Measurements from ENCODE around the gene GPI.
"Not testable (repeated sequence)": the region's sequence is repeated elsewhere in the genome, so short reads cannot be mapped to it uniquely, and the experiment has no call there.

The GPI gene

DNA sequence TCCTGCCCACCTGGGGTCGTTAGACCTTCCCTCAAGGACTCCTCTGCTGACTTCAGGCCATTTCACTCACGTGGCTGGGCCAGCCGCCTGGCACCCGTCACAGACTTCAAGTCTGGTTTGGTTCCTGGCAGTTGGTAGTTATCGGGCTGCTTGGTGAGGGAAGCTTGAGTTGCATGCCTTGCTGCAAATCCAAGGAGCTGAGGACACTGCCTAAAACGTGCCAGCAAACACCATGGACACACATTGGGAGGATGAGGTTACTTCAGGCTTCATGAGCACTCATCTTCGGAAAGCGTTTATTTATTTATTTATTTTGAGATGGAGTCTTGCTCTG is 2.6 kb downstream of the GPI start:
- DNase-seq (ENCODE audit: low read depth, low spot score): no peak

DNA sequence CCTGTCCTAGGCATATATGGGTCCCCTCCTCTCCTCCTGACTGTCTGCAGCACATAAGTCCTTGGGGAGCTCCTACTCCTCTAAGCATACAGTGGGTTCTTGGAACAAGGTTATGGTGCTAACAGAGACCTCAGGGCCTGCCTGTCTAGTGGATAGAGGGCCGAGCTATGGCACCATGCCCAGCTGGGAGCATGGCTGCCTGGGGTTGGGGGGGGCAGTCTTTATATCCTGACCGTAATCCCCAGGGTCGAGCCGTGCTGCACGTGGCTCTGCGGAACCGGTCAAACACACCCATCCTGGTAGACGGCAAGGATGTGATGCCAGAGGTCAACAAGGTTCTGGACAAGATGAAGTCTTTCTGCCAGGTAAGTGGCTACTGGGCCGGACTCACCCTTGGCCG is 3.3 kb downstream of the GPI start:
- DNase-seq (ENCODE audit: low read depth, low spot score): no peak

DNA sequence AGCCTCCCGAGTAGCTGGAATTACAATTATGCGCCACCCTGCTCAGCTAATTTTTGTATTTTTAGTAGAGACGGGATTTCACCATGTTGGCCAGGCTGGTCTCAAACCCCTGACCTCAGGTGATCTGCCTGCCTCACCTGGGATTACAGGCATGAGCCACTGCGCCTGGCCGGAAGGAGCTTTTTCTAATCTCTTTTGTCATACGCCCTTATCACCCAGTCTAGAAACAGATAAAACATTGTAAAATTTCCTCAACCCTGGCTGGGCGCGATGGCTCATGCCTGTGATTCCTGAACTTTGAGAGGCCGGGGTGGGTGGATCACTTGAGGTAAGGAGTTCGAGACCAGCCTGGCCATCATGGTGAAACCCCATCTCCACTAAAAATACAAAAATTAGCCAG is 4.2 kb downstream of the GPI start:
- DNase-seq (ENCODE audit: low read depth, low spot score): not testable (repeated sequence)

DNA sequence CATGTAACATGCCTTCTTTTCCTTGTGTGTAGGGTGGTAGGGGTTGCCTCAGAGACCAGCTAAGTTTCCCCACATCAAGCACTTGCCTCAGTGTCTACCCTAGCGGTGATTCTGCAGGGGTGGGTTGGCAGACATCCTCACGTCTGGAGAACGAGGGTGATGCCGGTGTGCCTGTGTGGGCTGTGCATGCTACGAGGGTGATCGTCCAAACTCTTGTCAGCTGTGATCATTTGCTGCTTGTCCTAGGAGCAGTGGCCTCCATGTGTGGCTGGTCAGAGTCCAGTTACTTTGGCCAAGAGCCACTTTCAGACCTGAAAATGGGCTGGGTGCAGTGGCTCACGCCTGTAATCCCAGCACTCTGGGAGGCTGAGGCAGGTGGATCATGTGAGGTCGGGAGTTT is 5.1 kb downstream of the GPI start:
- DNase-seq (ENCODE audit: low read depth, low spot score): no peak

DNA sequence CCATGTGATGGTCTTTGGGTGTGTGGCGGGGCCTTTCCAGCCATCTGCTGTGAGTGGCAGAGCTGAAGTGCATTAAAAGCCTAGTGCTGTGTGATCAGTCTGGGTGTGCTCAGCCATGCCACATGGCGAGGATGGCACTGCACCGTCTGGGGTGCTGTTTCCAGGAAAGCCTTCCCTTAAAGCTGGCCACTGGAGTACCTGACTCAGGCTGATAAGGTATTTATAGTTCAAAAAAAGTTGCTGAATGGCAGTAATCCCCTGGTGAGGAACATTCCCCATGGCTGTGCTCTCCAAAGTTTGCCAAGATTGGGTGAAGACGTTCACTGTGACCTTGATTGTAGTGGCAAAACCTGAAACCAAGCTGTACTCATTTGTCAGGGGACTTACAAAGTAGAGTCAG is 6.0 kb downstream of the GPI start:
- no peak for DNase-seq (ENCODE audit: low read depth, low spot score)

DNA sequence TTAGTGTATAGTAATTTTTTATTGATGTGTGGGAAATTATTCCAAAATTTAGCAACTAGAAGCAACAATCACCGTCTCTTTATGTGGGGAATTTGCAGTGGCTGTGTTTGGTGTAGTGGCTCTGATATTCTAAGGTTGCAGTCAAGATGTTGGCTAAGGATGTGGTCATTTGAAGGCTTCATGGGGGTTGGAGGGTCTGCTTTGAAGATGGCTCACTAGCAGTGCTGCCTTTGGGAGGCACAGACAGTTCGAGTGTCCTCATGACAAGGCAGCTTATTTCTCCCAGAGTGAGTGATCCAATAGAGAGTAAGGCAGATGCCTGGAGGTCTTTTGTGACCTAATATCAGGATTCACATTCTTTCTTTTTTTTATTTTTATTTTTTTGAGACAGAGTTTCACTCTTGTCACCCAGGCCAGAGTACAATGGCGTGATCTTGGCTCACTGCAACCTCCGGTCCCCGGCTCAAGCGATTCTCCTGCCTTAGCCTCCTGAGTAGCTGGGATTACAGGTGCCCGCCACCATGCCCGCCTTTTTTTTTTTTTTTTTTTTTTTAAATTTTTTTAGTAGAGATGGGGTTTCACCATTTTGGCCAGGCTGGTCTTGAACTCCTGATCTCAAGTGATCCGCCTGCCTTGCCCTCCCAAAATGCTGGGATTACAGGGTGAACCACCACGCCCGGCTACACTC is 8.7 kb downstream of the GPI start:
- no peak for DNase-seq (ENCODE audit: low read depth, low spot score)

DNA sequence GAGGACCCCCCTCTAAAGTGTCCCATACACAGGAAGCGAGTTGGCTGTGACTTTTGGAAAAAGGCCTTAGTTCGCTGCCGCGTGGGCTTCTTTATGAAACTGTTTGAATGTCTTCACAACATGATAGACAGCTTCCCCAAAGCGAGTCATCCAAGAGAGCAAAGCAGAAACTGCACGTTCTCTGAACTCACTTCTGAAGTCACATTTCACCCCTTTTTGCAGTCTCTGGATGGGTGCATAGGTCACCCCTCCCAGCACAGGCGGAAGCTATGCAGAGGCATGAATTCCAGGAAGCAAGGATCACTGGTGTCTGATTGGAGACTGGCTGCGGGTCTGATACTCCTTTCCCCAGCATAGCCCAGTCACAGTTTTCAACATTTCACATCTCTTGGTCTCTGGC is 10.6 kb downstream of the GPI start:
- no peak for DNase-seq (ENCODE audit: low read depth, low spot score)

DNA sequence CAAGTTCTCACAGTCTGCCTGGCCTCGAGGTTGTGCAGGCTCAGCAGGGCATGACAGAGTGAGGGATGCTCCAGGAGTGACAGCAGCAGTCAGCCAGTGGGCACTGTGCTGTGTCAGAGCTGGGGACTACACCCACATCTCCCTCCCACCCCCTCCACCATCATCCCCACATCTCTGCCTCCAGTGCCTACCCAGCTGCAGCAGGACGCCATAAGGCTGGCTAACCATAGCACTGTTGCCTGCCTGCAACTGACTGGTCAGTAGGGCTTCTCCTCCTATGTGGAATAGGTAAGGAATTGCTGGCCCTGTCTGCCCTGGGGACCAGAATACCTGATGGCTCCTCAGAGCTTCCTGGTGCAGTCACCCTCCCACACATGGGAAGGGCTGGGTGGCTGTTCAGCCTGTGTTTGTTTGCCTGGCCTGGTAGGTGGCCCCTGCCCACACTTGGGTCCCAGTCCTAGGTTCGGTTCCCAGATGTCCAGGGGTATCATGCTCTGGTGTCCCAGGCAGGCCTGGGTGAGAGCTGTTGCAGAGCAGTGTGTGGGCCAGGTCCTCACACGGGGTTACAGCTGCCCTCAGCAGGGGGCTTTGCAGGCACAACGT is 15.7 kb downstream of the GPI start:
- DNase-seq (ENCODE audit: low read depth, low spot score): no peak

DNA sequence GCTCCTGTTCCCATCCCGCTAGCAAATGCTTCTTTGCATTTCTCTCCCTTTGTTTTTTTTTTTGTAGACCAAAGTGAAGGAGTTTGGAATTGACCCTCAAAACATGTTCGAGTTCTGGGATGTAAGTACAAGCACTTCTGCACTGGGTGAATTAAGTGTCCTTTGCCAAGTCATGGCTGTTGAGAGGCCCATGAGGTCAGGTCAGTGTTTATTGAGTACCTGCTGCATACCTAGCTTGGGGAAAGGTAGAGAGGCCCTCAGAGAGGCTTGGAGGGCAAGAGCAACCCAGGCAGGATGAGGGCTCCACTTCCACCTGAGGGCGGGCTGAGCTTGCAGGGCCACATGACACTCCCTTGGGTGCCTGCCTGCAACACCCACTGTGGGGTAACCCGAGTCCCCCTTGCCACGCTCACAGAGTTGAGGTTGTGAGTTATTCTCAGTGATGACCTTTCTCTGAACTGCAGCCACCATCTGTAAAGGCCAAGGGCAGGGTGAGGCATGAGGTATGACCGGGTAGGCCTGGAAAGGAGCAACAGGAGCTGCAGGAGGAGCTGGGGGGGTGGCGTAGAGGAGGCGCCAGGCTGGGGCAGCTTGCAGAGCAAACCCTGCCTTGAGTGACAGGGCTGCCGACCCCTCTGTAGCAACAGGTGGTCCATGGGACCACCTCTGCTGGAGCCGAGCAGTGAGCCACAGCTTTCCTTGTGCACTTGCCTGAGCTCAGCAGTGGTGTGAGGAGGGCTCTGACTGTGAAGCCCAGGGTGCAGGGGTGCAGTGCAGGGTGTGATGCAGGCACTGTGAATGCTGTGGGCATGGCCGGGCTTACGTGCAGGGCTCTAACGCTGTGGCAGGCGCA is 16.6 kb downstream of the GPI start:
- no peak for DNase-seq (ENCODE audit: low read depth, low spot score)

DNA sequence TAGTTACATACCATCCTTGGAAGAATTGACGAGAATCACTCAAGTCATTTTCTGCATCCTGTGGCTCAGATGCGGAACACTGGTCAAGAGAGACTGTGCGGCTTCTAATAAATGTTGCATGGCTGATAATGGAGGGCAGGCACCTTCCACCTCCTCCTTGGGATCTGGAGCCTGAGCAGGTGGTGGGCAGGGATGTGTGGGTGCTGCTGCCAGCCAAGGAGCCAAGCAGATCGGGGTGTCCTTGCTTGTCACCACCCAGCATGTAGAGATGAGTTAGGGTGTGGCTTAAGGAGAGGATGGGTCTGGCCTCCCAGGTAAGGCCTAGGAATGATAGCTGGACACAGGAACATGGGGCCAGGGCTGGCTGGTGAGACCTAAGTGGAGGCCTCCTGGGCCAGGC is 17.5 kb downstream of the GPI start:
- no peak for DNase-seq (ENCODE audit: low read depth, low spot score)

DNA sequence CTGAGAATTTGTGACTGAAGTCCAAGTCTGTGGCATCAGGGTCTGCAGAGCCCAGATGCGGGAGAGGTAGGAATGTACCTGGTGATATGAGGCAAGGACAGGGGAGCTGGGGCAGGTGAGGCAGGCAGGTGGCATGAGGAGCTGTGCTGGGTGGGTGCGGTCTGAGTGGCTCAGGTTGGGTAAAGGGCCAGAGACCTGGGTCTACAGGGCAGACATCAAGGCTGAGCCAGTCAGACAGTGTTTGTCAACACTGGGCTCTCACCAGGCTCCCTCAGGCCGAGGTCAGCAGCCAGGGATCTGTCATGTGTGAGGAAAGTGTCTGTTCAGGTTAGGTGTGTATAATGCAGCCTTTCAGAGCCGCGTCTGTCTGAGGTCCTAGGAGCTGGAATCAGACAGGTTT is 18.6 kb downstream of the GPI start:
- no peak for DNase-seq (ENCODE audit: low read depth, low spot score)

DNA sequence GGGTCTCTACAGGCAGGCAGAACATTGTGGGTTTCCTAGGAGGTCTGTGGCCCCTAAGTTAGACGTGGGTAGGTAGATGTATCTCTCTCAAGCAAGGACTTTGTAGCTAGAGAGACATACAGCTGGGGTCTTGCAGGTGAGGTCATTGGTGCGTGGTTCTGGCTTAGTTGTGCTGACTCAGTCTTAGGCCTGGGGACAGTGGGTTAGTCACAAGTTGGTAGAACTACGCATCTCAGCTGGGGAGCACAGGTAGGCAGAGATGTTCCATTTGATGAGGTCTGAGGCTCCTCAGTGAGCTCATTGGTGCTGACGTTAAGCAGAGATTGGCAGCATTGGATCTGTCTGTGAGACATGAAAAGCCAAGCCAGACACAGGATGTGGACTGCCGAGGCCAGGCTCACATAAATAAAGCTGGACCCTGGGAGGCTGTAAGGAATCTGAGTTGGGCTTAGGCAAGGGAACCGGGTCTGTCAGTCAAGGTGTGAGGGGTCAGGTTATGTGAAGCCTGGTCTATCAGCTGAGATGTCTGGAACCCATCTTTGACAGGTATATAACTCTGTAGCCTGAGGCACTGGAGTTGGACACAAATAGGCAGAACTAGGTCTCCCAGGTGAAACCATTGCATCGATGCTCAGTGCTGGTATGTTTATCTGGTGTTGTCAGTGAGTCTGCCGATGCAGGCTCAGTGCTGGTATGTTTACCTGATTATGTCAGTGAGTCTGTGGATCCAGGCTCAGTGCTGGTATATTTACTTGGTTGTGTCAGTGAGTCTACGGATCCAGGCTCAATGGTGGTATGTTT is 21.8 kb downstream of the GPI start:
- DNase-seq (ENCODE audit: low read depth, low spot score): no peak

DNA sequence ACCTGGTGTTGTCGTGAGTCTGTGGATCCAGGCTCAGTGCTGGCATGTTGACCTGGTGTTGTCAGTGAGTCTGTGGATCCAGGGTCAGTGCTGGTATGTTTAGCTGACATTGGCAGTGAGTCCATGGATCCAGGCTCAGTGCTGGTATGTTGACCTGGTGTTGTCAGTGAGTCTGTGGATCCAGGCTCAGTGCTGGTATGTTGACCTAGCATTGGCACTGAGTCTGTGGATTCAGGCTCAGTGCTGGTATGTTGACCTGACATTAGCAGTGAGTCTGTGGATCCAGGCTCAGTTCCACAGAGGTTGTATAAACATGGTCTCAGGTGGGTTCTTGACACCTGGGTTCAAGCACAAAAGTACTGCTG is 22.4 kb downstream of the GPI start:
- DNase-seq (ENCODE audit: low read depth, low spot score): no peak

DNA sequence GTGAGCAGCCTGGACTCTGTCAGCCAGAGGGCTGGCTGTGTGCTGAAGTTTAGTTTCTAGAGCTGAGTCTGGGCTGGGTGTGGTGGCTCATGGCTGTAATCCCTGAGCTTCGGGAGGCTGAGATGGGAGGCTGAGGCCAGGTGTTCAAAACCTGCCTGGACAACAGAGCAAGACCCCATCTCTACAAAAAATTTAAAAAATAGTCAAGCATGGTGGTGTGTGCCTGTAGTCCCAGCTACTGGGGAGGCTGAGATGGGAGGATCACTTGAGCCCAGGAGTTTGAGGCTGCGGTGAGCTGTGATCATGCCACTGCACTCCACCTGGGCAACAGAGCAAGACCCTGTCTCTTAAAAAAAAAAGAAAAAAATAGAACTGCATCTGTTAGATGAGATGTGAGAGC is 23.7 kb downstream of the GPI start:
- not testable (repeated sequence) for DNase-seq (ENCODE audit: low read depth, low spot score)

DNA sequence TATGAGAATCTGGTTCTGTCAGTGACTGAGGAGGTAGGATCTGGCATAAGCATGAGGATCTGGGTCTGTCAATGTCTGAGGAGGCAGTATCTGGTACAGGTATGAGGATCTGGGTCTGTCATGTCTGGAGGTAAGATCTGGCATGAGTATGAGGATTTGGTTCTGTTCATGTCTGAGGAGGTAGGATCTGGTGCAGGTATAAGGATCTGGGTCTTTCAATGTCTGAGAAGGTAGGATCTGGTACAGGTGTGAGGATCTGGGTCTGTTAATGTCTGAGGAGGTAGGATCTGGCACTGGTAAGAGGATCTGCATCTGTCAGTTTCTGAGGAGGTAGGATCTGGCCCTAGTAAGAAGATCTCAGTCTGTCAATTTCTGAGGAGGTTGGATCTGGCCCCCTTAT is 26.8 kb downstream of the GPI start:
- DNase-seq (ENCODE audit: low read depth, low spot score): no peak

DNA sequence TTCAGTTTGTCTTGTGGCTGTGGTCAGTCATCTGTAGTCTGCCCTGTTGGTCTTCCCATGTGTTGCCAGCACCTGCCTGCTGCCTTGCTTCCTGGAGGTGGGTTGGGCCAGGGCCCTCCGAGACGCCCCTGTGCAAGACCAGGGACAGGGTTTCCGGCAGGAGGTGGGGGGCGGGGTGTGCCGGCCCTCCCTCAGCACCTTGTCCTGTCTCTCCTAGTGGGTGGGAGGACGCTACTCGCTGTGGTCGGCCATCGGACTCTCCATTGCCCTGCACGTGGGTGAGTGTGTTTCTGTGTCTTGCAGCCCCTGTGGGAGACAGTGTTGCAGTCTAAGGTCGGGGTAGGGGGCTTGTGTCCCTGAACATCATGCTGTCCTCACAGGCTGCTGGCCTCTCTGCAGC is 28.0 kb downstream of the GPI start:
- DNase-seq (ENCODE audit: low read depth, low spot score): no peak

DNA sequence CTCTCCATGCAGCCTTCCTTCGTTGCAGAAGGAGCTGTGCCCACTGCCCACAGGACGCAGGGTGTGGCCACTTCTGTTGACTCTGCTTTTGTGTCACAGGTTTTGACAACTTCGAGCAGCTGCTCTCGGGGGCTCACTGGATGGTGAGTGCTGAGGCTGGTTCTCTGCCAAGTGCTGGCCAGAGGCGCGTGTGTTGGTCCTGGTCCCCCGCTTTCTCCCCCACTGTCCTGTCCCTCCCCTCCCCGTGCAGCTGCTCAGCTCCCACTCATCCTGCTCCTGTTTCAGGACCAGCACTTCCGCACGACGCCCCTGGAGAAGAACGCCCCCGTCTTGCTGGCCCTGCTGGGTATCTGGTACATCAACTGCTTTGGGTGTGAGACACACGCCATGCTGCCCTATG is 28.6 kb downstream of the GPI start:
- DNase-seq (ENCODE audit: low read depth, low spot score): no peak

DNA sequence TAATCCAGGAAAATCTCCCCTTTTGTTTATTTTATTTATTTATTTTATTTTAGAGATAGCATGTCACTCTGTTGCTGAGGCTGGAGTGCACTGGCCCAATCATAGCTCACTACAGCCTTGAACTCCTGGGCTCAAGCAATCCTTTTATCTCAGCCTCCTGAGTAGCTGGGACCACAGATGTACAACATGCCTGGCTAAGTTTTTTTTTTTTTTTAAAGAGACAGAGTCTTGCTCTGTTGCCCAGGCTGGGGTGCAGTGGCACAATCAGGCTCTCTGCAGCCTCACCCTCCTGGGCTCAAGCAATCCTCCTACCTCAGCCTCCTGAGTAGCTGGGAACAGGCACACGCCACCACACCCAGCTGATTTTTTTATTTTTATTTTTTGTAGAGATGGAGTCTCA is 32.9 kb downstream of the GPI start:
- no peak for DNase-seq (ENCODE audit: low read depth, low spot score)

DNA sequence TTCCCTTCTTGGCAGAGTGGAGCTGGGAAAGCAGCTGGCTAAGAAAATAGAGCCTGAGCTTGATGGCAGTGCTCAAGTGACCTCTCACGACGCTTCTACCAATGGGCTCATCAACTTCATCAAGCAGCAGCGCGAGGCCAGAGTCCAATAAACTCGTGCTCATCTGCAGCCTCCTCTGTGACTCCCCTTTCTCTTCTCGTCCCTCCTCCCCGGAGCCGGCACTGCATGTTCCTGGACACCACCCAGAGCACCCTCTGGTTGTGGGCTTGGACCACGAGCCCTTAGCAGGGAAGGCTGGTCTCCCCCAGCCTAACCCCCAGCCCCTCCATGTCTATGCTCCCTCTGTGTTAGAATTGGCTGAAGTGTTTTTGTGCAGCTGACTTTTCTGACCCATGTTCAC is 34.9 kb downstream of the GPI start:
- no peak for DNase-seq (ENCODE audit: low read depth, low spot score)

DNA sequence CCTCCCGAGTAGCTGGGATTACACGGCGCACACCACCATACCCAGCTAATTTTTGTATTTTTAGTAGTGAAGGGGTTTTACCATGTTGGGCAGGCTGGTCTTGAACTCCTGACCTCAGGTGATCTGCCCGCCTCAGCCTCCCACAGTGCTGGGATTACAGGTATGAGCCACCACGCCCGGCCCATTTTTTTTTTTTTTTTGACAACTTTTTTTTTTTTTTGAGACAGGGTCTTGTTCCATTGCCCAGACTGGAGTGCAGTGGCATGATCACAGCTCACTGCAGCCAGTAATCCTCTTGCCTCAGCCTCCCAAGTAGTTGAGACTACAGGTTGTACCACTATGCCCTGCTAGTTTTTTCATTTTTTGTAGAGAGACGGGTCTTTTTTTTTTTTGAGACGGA is 35.8 kb downstream of the GPI start:
- DNase-seq (ENCODE audit: low read depth, low spot score): not testable (repeated sequence)

DNA sequence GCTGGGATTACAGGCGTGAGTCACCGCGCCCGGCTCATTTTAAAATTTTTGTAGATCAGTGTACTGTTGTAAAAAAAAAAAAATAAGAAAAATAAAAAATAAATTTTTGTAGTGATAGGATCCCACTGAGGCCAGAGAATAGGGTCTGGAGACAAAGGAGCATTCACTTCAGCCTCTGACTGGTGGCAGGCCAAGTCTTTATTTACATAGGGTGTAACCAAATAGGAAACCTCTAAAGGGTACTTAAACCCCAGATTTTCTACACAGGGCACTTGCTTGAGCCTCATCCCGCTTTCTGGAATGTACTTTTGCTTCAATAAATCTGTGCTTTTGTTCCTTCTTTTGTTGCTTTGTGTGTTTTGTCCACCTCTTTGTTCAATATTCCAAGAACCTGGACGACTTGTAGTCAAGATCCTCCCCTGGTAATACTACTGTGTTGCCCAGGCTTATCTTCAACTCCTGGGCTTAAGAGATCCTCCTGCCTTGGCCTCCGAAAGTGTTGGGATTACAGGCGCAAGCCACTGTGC is 37.1 kb downstream of the GPI start:
- DNase-seq (ENCODE audit: low read depth, low spot score): no peak

DNA sequence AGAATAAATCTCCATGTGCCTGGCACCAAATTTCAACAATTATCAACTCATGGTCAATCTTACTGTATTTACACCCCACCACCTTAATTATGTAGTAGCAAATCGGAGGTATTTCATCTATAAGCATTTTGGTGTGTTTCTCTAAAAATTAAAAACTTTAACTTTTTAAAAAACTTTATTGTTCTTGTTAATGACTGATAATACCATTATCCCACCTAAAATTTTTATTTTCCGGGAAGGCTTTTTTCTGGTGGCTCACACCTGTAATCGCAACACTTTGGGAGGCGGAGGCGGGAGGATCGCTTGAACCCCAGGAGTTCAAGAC is 38.8 kb downstream of the GPI start:
- DNase-seq (ENCODE audit: low read depth, low spot score): no peak

Data from brain pericyte (primary cell).